Measurements from ENCODE around the gene AP1S2.
A peak's percentile ranks its signal among the peaks of the same experiment; 100 is the strongest.
"Not testable (repeated sequence)": the region's sequence is repeated elsewhere in the genome, so short reads cannot be mapped to it uniquely, and the experiment has no call there.

The AP1S2 gene

DNA sequence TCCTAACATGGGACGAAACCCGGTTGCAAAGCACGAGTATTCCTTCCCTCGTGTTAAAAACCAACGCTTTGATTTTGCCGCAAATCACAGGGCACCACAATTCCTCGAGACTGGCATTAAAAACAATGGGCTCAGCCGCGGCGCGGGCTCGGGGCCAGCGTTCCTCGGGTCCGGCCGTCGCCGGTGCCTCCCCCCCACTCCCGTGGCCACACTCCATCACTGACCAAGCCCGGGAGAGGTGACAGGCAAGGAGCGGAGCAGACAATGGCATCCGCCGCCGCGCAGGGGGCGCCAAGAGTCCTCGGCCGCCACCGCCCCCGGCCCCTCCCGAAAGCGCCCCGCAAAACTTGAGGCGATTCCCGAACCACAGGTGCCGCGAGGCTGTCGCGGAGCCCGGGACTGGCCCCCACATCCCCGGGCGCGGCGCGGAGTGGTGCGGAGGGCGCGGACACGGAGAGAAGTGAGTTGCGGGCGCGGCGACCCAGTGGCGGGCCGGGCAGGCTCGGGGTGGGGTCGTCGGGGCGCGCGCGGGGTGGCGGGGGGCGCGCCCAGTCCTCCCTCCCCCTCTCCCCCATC lies 445 bp downstream of the AP1S2 start:
- no peak for DNase-seq (ENCODE audit: low spot score)

- peak; percentile 26 for DNase-seq (ENCODE audit: low spot score)
Observed at GRCh38 chrX:15853586-15854079, 980 bp downstream of the AP1S2 start.

- peak; percentile 13 for DNase-seq (ENCODE audit: low spot score)
Observed at GRCh38 chrX:15849555-15849954, 5.1 kb downstream of the AP1S2 start.

DNA sequence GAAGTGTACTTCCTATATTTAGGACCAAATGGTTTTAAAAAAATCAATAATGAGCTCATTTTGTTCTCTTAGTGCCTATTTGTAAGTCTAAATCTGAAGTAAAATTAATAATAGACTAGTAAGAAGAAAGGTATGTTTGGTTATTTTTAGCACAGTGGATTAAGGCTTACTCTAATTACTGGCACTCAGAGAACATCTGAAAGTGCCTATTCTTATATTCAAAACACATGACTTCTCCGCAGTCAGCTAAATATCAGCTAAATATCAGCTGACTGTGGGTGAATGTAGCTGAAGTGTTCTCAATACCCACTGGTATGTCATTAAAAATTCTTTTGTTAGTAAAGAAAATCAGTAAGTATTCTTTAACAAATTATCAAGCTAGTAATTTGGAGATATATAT lies 6.0 kb downstream of the AP1S2 start:
- DNase-seq (ENCODE audit: low spot score): no peak

GRCh38 chrX:15843960-15844359 lies 10.7 kb downstream of the AP1S2 start:
- no peak for DNase-seq (ENCODE audit: low spot score)

DNA sequence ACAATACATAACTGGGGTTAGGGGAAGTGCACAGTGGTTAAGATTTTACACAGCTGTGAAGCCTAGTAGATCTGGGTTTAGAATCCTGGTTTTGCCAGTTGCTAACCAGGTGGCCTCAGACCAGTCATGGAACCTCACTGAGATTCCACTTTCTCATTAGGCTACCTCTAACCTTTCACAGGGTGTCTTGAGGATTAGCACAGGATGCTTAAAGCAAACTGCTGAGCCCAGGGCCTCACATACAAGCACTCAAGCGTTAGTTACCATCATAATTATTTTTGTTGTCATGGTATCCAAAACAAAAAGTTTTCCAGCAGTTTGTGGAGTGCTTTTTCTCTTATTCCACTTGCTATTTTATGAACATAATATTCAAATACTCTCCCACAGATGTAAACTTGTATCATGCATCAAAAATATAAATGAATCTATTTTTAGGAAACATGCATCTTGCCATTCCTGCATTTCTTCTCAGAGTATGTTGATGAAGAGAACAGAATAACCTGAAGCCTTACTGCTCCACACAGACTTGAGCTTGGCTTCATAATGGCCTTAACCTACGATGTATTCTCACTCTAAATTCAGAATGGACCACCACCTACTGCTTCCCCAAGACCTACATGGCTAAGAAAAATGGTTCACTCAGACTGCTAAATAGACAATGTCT lies 12.6 kb downstream of the AP1S2 start:
- DNase-seq (ENCODE audit: low spot score): no peak

GRCh38 chrX:15838017-15838416 lies 16.6 kb downstream of the AP1S2 start:
- no peak for DNase-seq (ENCODE audit: low spot score)

DNA sequence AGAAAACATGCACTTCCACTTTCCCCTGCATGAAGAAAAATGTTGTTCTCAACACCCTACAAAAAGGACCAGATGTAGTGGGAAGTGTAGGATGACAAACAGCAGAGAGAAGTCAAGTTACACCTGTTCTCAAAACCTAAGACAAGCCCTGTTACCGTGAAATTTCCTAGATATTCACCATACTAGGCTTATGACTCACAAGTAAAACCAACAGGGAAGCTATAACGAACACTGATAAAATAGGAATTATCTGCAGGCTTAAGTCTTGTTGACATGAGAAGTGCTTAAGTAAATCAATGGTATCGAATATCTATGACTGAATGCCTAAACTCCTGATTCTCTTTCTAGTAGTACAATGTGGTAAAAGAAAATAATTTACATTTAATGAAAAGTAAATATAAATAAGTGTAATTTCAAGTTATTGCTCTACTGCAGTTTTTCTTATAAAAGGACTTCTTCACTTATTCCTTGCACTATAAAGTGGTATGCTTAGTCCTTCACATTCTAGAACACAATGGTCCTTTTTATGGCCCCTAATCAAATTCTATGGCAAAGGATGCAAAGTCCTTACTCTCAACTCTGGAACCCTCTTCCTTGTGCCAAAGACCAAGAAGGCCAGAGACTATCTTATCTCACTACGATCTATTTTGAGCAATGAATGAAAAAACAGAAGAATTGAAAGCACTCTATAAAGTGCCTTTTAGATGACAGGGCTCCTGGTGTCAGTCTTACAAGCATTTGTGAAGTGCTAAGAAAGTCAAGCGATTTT lies 19.6 kb downstream of the AP1S2 start:
- no peak for DNase-seq (ENCODE audit: low spot score)

- no peak for DNase-seq (ENCODE audit: low spot score)
Observed at GRCh38 chrX:15834053-15834452, 20.6 kb downstream of the AP1S2 start.

GRCh38 chrX:15831347-15831746 lies 23.3 kb downstream of the AP1S2 start:
- not testable (repeated sequence) for DNase-seq (ENCODE audit: low spot score)

DNA sequence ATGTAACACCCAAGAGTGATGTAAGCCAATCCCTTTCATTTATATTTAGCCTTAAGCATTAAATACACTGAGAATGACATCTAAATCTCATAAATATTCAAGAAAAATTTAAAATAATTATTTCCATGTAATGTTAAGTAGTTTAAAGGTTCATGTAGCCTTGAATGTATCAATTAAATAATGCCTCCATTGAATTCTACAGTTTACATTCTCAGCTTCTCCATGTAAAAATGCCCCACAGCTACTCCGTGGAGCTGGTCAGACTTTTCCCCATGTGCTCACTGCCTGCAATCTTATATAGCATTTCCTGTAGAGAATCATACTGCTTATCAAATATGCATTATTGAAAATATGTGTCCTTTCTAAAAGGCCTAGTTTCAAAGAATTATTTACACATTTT lies 25.4 kb downstream of the AP1S2 start:
- DNase-seq (ENCODE audit: low spot score): no peak

- DNase-seq (ENCODE audit: low spot score): no peak
Observed at GRCh38 chrX:15825936-15826335, 28.7 kb downstream of the AP1S2 start.

GRCh38 chrX:15822922-15823321 lies 31.7 kb downstream of the AP1S2 start:
- no peak for DNase-seq (ENCODE audit: low spot score)

DNA sequence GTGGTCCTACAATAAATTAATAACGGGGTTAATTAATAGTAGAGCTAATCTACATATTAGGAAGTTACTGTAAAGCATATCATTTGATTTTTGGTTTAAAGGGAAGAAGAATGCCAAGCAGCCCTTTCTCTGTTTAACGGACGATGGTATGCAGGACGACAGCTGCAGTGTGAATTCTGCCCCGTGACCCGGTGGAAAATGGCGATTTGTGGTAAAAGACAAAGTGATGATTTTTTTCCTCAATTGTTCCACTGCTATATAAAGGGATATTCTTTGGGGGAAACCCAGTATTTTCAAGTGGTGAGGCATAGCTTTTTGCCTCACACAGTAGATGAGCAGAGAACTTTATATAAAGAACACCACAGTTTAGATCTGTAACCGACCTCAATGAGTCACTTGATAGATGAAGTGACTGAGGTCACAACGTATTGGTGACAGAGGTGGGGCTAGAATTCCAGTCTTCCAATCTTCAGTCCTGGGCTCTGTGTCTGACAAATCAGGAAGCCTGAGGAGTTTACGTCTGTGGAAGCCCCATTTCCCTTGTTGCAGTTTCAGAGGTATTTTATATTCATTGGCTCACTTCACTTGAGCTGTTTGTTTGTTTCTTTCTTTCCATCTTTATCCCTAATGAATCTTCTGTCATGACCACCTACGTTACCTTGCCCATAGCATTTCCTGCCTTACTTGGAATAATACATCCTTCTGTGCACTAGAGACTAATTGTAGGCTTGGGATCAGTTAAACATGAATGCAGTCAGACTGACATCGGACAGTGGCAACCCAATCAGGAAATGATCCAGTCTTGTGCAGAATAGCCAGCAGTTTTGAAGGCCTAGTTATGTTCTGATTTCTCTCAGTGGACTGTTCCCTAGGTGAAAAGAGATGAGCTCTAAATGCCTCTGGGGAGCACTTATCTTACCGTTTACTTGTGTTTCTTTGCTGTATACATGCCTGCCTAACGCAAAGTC lies 34.2 kb downstream of the AP1S2 start:
- no peak for DNase-seq (ENCODE audit: low spot score)

GRCh38 chrX:15816886-15817285 lies 37.7 kb downstream of the AP1S2 start:
- DNase-seq (ENCODE audit: low spot score): no peak

- no peak for DNase-seq (ENCODE audit: low spot score)
Observed at GRCh38 chrX:15816438-15816809, 38.2 kb downstream of the AP1S2 start.

- DNase-seq (ENCODE audit: low spot score): peak; percentile 15
Observed at GRCh38 chrX:15815779-15816437, 38.7 kb downstream of the AP1S2 start.

GRCh38 chrX:15814771-15815365 lies 39.7 kb downstream of the AP1S2 start:
- no peak for DNase-seq (ENCODE audit: low spot score)

GRCh38 chrX:15813416-15813815 lies 41.2 kb downstream of the AP1S2 start:
- DNase-seq (ENCODE audit: low spot score): no peak

DNA sequence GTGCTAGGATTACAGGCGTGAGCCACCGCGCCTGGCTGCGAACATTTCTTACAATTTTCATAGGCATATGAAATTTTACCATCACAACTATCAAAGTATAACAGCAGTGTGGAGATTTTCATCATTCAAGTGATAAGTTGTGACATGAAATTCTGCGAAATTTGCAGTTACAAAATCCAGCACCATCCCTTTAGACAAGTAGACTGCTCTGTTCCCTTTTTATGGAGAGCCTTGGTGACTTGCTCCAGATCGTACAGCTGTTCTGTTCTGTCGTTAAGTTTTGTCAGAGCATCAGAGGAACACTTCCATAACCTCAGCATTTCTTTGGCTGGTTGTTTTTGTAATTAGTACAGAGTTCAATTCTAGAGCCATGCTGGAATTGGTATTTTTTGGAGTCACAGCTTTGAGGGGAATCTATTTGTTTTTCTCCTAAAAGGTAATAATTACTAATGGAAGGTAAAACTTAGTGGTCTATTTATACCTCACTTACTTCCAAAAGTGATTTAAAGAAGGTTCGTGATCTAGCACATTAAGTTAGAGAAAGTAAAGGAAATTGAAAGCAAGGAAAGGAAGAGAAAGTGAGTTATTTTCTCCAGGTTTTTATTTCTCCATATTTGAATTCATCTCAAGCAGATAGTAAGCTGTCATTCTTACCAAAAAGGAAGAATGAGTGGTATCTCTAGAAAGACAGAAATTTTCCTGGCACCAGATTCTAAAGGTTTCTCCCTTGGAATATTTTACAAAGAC lies 42.2 kb downstream of the AP1S2 start:
- DNase-seq (ENCODE audit: low spot score): no peak
